Skin epidermis (tissue), 12 donors: ENCODE results near the gene TMEM50A.
"Not testable (repeated sequence)": the region's sequence is repeated elsewhere in the genome, so short reads cannot be mapped to it uniquely, and the experiment has no call there.

Experiments used
- H3K27ac ChIP-seq, 21 experiments: fragments of 200-600 bp; sonication (generic) in 11 of 21; one replicate each; pipeline ENCODE4 v1.5.0; 2020; ENCODE audit warnings: mild to moderate bottlenecking in 3 of 21, inconsistent platforms in 2 of 21, moderate library complexity in 2 of 21
- H3K4me3 ChIP-seq, 7 experiments: fragments of 200-600 bp; sonication (generic) in 2 of 7; one replicate each; pipeline ENCODE4 v1.5.0; 2020; ENCODE audit warnings: inconsistent platforms in 2 of 7, mild to moderate bottlenecking in 2 of 7, moderate library complexity in 1 of 7

The TMEM50A gene

GRCh38 chr1:25329336-25329735 is 8.8 kb upstream of the TMEM50A start:
- peak overlapping the region in 8 of 21 experiments; percentile 22 to 73 (median 61) for H3K27ac ChIP-seq
- H3K4me3 ChIP-seq, result not testable (repeated sequence)

- peak overlapping the region in 6 of 21 experiments; percentile 29 to 73 (median 61) for H3K27ac ChIP-seq
- H3K4me3 ChIP-seq, result not testable (repeated sequence)
Measured at GRCh38 chr1:25329950-25330349, 8.2 kb upstream of the TMEM50A start.

- H3K4me3 ChIP-seq, result peak overlapping the region; percentile 49 to 99 (median 93)
- peak overlapping the region in 16 of 21 experiments; percentile 16 to 99 (median 62) for H3K27ac ChIP-seq
Measured at GRCh38 chr1:25336922-25337354, 1.2 kb upstream of the TMEM50A start.

- H3K4me3 ChIP-seq, result peak overlapping the region; percentile 80 to 99 (median 99)
- H3K27ac ChIP-seq, result peak overlapping the region; percentile 58 to 99 (median 97)
Measured at GRCh38 chr1:25337483-25338187, 499 bp upstream of the TMEM50A start.

GRCh38 chr1:25338986-25339385 is 852 bp downstream of the TMEM50A start:
- peak overlapping the region; percentile 80 to 99 (median 99) for H3K4me3 ChIP-seq
- H3K27ac ChIP-seq, result peak overlapping the region; percentile 87 to 99 (median 97)

GRCh38 chr1:25341746-25342145 is 3.6 kb downstream of the TMEM50A start:
- H3K27ac ChIP-seq, result no peak overlapping the region
- H3K4me3 ChIP-seq, result no peak overlapping the region

GRCh38 chr1:25342846-25343245 is 4.7 kb downstream of the TMEM50A start:
- Histone ChIP-seq H3K4me3 (no peak overlapping the region), H3K27ac (no peak overlapping the region)

GRCh38 chr1:25343872-25344271 is 5.7 kb downstream of the TMEM50A start:
- Histone ChIP-seq H3K27ac (no peak overlapping the region), H3K4me3 (no peak overlapping the region)

- no peak overlapping the region for H3K4me3 ChIP-seq
- no peak overlapping the region for H3K27ac ChIP-seq
Measured at GRCh38 chr1:25347556-25347955, 9.4 kb downstream of the TMEM50A start.

GRCh38 chr1:25349606-25350005 is 11.5 kb downstream of the TMEM50A start:
- Histone ChIP-seq H3K4me3 (no peak overlapping the region), H3K27ac (no peak overlapping the region)

- Histone ChIP-seq H3K4me3 (no peak overlapping the region), H3K27ac (peak overlapping the region in 12 of 21 experiments; percentile 7 to 66 (median 48))
Measured at GRCh38 chr1:25355841-25356395, 17.8 kb downstream of the TMEM50A start.

GRCh38 chr1:25356441-25356840 is 18.3 kb downstream of the TMEM50A start:
- Histone ChIP-seq H3K27ac (peak overlapping the region in 12 of 21 experiments; percentile 7 to 66 (median 48)), H3K4me3 (no peak overlapping the region)

GRCh38 chr1:25356848-25357247 is 18.7 kb downstream of the TMEM50A start:
- Histone ChIP-seq H3K27ac (peak overlapping the region in 10 of 21 experiments; percentile 7 to 66 (median 42)), H3K4me3 (no peak overlapping the region)

GRCh38 chr1:25360596-25361581 is 22.8 kb downstream of the TMEM50A start:
- no peak overlapping the region for H3K4me3 ChIP-seq
- peak overlapping the region in 11 of 21 experiments; percentile 0 to 49 (median 34) for H3K27ac ChIP-seq

GRCh38 chr1:25361901-25362300 is 23.8 kb downstream of the TMEM50A start:
- Histone ChIP-seq H3K4me3 (no peak overlapping the region), H3K27ac (peak overlapping the region in 11 of 21 experiments; percentile 0 to 49 (median 34))

GRCh38 chr1:25362634-25363559 is 24.8 kb downstream of the TMEM50A start:
- not testable (repeated sequence) for H3K4me3 ChIP-seq, H3K27ac ChIP-seq

- H3K4me3 ChIP-seq, result no peak overlapping the region
- H3K27ac ChIP-seq, result no peak overlapping the region
Measured at GRCh38 chr1:25369241-25369640, 31.1 kb downstream of the TMEM50A start.

GRCh38 chr1:25369691-25370271 is 31.6 kb downstream of the TMEM50A start:
- H3K27ac ChIP-seq, H3K4me3 ChIP-seq: not testable (repeated sequence)

- not testable (repeated sequence) for H3K4me3 ChIP-seq
- peak overlapping the region in 1 of 21 experiments; percentile 24 for H3K27ac ChIP-seq
Measured at GRCh38 chr1:25371757-25372156, 33.6 kb downstream of the TMEM50A start.
